ENCODE data around the gene ADAM12. TPM values are rescaled to one million over a fixed set of nuclear protein-coding genes. Genes with fewer than 3 reads are reported as not detected.

The ADAM12 gene
- total RNA-seq, 1 donor from 2014 or later: 0.98 TPM

GRCh38 chr10:126058507-126058906, 329.8 kb downstream of the ADAM12 start:
- no peak for ATAC-seq

GRCh38 chr10:126058104-126058503, 330.2 kb downstream of the ADAM12 start:
- DNase-seq: no peak
- Histone ChIP-seq H3K36me3 (no peaks in the 10 kb centered on the region), H3K27me3 (no peaks in the 10 kb centered on the region), H3K9me3 (no peaks in the 10 kb centered on the region), H3K4me1 (peaks cover 3% of the 10 kb centered on the region), H3K4me3 (no peak overlapping the region), H3K27ac (no peak overlapping the region)
- no peak for ATAC-seq
- TF ChIP-seq CTCF (IDR thresholded peaks at IDR 0.05): no peak
- intact Hi-C loops (cut with DNase I): no loop called here

More at GRCh38 chr10:126058507-126058906, 329.8 kb downstream of the ADAM12 start:
- Histone ChIP-seq H3K4me3 (no peak overlapping the region), H3K9me3 (no peaks in the 10 kb centered on the region), H3K27me3 (no peaks in the 10 kb centered on the region), H3K36me3 (no peaks in the 10 kb centered on the region), H3K27ac (no peak overlapping the region), H3K4me1 (peaks cover 3% of the 10 kb centered on the region)
- intact Hi-C loops (cut with DNase I): no loop called here
- no peak for DNase-seq
- TF ChIP-seq CTCF (IDR thresholded peaks at IDR 0.05): no peak

GRCh38 chr10:126057494-126057893, 330.8 kb downstream of the ADAM12 start:
- intact Hi-C loops (cut with DNase I): no loop called here
- TF ChIP-seq CTCF (IDR thresholded peaks at IDR 0.05): no peak
- Histone ChIP-seq H3K27ac (no peak overlapping the region), H3K4me1 (no peaks in the 10 kb centered on the region), H3K4me3 (no peak overlapping the region), H3K36me3 (no peaks in the 10 kb centered on the region), H3K27me3 (no peaks in the 10 kb centered on the region), H3K9me3 (no peaks in the 10 kb centered on the region)
- ATAC-seq (no peak), DNase-seq (no peak)

- H3K36me3 ChIP-seq: no peaks in the 10 kb centered on the region
- intact Hi-C loops (cut with DNase I): no loop called here
- ATAC-seq (no peak), DNase-seq (no peak)
- H3K4me3 ChIP-seq: no peak overlapping the region
- no peak overlapping the region for H3K27ac ChIP-seq
- H3K9me3 ChIP-seq: no peaks in the 10 kb centered on the region
- peaks cover 10% of the 10 kb centered on the region for H3K4me1 ChIP-seq
- TF ChIP-seq CTCF (IDR thresholded peaks at IDR 0.05): no peak
- H3K27me3 ChIP-seq: no peaks in the 10 kb centered on the region
Measured at GRCh38 chr10:126054191-126054590, 334.1 kb downstream of the ADAM12 start.

- H3K4me1 ChIP-seq: peaks cover 10% of the 10 kb centered on the region
- H3K36me3 ChIP-seq: no peaks in the 10 kb centered on the region
- H3K4me3 ChIP-seq: no peak overlapping the region
- no peak for DNase-seq
- ATAC-seq: no peak
- no peaks in the 10 kb centered on the region for H3K27me3 ChIP-seq
- no peaks in the 10 kb centered on the region for H3K9me3 ChIP-seq
- intact Hi-C loops (cut with DNase I): no loop called here
- no peak for TF ChIP-seq CTCF (IDR thresholded peaks at IDR 0.05)
- H3K27ac ChIP-seq: no peak overlapping the region
Measured at GRCh38 chr10:126052171-126052570, 336.1 kb downstream of the ADAM12 start.

Measured in upper lobe of right lung (tissue), 1 donor.